ENCODE data around the gene FASN.

The FASN gene

GRCh38 chr17:82124101-82124500 is 26.1 kb upstream of the FASN start:
- in situ Hi-C loops (cut with MboI; ENCODE audit: low sequenced_read_pairs): no loop called here
- no peaks in the 10 kb centered on the region for H3K27me3 ChIP-seq (ENCODE audit: low read depth)
- no peak for DNase-seq (ENCODE audit: low spot score in 2 of 2)
- no peaks in the 10 kb centered on the region for H3K4me1 ChIP-seq
- H3K4me3 ChIP-seq: no peak overlapping the region
- no peaks in the 10 kb centered on the region for H3K9me3 ChIP-seq
- no peaks in the 10 kb centered on the region for H3K36me3 ChIP-seq (replicated peaks)

DNA sequence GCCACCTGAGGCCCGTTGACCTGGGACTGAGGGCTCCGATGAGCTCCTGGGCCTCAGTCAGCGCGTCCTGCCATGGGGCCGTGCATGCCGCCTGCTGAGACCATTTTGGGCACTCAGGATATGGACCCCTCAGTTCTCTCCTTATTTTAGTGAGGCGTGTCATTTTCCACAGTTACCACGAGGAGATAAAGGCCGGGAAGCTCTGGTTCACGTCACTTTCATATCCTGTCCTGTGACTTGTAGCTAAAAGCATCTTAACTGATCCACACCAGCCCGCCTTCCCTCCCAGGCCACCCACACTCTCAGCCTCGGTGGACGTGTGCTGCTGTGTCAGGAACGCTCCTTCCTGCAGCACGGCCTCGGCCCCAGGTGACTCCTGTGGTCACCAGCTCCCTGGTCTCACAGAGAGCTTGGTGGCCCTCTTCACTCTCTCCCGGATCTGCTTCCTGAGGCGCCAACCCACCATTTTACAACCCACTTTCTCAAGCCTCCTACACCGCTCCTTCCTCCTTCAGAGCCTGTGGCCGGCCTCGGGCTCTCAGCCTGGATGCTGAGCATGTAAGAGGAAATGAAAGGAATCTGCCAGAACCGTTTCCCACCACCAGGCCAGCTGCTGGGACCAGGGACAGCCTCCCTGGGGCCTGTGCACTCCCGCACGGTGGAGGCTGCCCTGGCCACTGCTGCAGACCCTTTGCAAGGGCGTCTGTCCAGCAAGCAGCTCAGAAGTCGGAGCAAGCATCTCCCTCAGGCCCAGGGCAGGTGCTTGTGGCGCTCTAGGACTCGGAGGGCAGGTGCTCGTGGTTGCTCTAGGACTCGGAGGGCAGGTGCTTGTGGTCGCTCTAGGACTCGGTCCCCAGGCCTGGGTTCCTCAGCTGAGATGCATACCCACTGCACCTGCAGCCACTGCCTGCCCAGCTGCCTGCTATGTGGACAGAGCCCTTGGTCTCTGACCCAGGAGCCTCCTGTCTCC is 23.9 kb upstream of the FASN start:
- Histone ChIP-seq H3K36me3 (replicated peaks) (no peaks in the 10 kb centered on the region), H3K4me3 (no peak overlapping the region), H3K9me3 (no peaks in the 10 kb centered on the region), H3K27me3 (ENCODE audit: low read depth) (no peaks in the 10 kb centered on the region), H3K4me1 (no peaks in the 10 kb centered on the region)
- in situ Hi-C loops (cut with MboI; ENCODE audit: low sequenced_read_pairs): no loop called here
- no peak for DNase-seq (ENCODE audit: low spot score in 2 of 2)

GRCh38 chr17:82121246-82121645 is 23.2 kb upstream of the FASN start:
- no peak for DNase-seq (ENCODE audit: low spot score in 2 of 2)
- Histone ChIP-seq H3K4me1 (no peaks in the 10 kb centered on the region), H3K9me3 (no peaks in the 10 kb centered on the region), H3K36me3 (replicated peaks) (no peaks in the 10 kb centered on the region), H3K4me3 (no peak overlapping the region), H3K27me3 (ENCODE audit: low read depth) (no peaks in the 10 kb centered on the region)
- in situ Hi-C loops (cut with MboI; ENCODE audit: low sequenced_read_pairs): no loop called here

GRCh38 chr17:82120148-82120547 is 22.1 kb upstream of the FASN start:
- Histone ChIP-seq H3K4me1 (no peaks in the 10 kb centered on the region), H3K27me3 (ENCODE audit: low read depth) (no peaks in the 10 kb centered on the region), H3K4me3 (no peak overlapping the region), H3K9me3 (no peaks in the 10 kb centered on the region), H3K36me3 (replicated peaks) (no peaks in the 10 kb centered on the region)
- no peak for DNase-seq (ENCODE audit: low spot score in 2 of 2)
- in situ Hi-C loops (cut with MboI; ENCODE audit: low sequenced_read_pairs): no loop called here

DNA sequence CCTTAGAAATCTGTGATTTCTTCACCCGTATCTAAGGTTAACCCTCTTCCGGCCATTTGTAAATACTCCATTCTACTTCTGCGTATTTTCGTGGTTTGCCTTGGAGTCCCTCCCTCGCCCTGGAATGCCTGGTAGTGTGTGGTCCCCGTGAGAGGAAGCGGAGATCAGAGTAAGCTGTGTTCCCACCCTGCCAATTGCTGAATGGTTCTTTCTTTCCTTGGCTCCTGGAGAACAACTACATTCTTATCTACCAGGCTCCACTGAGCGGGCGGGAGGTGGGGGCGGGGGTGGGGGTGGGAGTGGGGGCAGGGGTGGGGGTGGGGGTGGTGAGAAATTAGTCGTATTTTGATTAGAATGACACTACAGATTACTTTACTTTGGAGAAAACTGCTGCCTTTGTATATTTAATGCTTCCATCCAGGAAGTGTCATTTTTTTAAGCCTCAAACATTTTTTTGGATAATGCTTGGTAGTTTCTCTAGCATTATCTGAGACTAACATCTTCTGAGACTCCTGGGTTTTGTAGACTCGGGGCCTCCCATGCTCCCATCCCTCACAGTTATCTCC is 20.9 kb upstream of the FASN start:
- Histone ChIP-seq H3K27me3 (ENCODE audit: low read depth) (no peaks in the 10 kb centered on the region), H3K4me1 (no peaks in the 10 kb centered on the region), H3K36me3 (replicated peaks) (no peaks in the 10 kb centered on the region), H3K9me3 (no peaks in the 10 kb centered on the region), H3K4me3 (no peak overlapping the region)
- no peak for DNase-seq (ENCODE audit: low spot score in 2 of 2)
- in situ Hi-C loops (cut with MboI; ENCODE audit: low sequenced_read_pairs): no loop called here

GRCh38 chr17:82118168-82118814 is 20.3 kb upstream of the FASN start:
- in situ Hi-C loops (cut with MboI; ENCODE audit: low sequenced_read_pairs): no loop called here
- no peaks in the 10 kb centered on the region for H3K36me3 ChIP-seq (replicated peaks)
- no peaks in the 10 kb centered on the region for H3K27me3 ChIP-seq (ENCODE audit: low read depth)
- no peaks in the 10 kb centered on the region for H3K9me3 ChIP-seq
- DNase-seq (ENCODE audit: low spot score in 2 of 2): no peak
- H3K4me1 ChIP-seq: no peaks in the 10 kb centered on the region
- H3K4me3 ChIP-seq: no peak overlapping the region

- H3K27me3 ChIP-seq (ENCODE audit: low read depth): no peaks in the 10 kb centered on the region
- in situ Hi-C loops (cut with MboI; ENCODE audit: low sequenced_read_pairs): no loop called here
- H3K4me3 ChIP-seq: no peak overlapping the region
- no peaks in the 10 kb centered on the region for H3K4me1 ChIP-seq
- no peaks in the 10 kb centered on the region for H3K9me3 ChIP-seq
- DNase-seq (ENCODE audit: low spot score in 2 of 2): no peak
- H3K36me3 ChIP-seq (replicated peaks): no peaks in the 10 kb centered on the region
These were observed 19.4 kb upstream of the FASN start for GRCh38 chr17:82117139-82118090.

GRCh38 chr17:82116246-82116645 is 18.2 kb upstream of the FASN start:
- H3K4me1 ChIP-seq: no peaks in the 10 kb centered on the region
- DNase-seq (ENCODE audit: low spot score in 2 of 2): no peak
- 0 out of 2 replicates have a peak, but pooled peaks cover 3% of the 10 kb centered on the region for H3K36me3 ChIP-seq (replicated peaks)
- in situ Hi-C loops (cut with MboI; ENCODE audit: low sequenced_read_pairs): no loop called here
- no peak overlapping the region for H3K4me3 ChIP-seq
- H3K9me3 ChIP-seq: no peaks in the 10 kb centered on the region
- H3K27me3 ChIP-seq (ENCODE audit: low read depth): no peaks in the 10 kb centered on the region

DNA sequence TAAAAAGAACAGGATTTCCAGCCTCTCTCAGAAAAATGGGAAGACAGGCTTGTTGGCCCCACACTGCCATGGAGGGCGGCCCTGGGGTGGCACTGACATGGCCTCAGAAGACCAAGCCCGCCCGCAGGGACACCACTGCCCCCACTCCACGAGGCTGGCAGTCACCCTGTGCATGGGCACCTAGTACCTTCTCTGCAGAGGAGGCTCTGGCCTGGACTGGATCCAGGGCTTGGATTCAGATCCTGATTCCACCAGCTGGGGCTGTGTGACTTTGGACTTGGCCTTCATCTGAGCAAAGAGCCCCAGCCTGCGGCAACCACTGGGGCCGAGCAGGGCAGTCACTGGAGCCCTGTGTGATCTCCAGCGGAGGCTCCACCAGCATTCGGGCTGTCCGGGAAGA is 16.8 kb upstream of the FASN start:
- 0 out of 2 replicates have a peak, but pooled peaks cover 3% of the 10 kb centered on the region for H3K36me3 ChIP-seq (replicated peaks)
- no peaks in the 10 kb centered on the region for H3K27me3 ChIP-seq (ENCODE audit: low read depth)
- no peaks in the 10 kb centered on the region for H3K9me3 ChIP-seq
- DNase-seq (ENCODE audit: low spot score in 2 of 2): no peak
- in situ Hi-C loops (cut with MboI; ENCODE audit: low sequenced_read_pairs): no loop called here
- no peaks in the 10 kb centered on the region for H3K4me1 ChIP-seq
- H3K4me3 ChIP-seq: no peak overlapping the region

DNA sequence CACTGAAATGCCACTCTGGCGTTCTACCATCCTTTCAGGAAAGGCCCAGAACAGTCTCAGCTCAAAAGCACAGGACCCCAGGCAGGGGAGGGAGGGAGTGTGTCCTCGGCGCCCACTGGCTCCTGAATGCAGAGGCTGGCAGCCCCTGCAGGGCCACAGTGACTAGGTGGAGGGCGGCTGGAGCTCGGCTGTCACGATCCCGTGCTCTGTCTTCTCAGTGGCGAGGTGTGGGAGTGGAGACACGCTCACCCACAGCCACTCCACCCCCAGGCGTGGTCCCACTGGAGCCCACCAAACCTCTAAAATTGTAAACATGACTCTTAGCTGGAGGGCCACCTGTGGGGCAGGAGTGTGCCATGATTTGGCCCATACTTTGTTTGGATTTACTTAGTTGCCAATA is 16.4 kb upstream of the FASN start:
- no peaks in the 10 kb centered on the region for H3K4me1 ChIP-seq
- H3K4me3 ChIP-seq: no peak overlapping the region
- in situ Hi-C loops (cut with MboI; ENCODE audit: low sequenced_read_pairs): no loop called here
- H3K9me3 ChIP-seq: no peaks in the 10 kb centered on the region
- H3K27me3 ChIP-seq (ENCODE audit: low read depth): no peaks in the 10 kb centered on the region
- no peak for DNase-seq (ENCODE audit: low spot score in 2 of 2)
- H3K36me3 ChIP-seq (replicated peaks): 0 out of 2 replicates have a peak, but pooled peaks cover 3% of the 10 kb centered on the region

DNA sequence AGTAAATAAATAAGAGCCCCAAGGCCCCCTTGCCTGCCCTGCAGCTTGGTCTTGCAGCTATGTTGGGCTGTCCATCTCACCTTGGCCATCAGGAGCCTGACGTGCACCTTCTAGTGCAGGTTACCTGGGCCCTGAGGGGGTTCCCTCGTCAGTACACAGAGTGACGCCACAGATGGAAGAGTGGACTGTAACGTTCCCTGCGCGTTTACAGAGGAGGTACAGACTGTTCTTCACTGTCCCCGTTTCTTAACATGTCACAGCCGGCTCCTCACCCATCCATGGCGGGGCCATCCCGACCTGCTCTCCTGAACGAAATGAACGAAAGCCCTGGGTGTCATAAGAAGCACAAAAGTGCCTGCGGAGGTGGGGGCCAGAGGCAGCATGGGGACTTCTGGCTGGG is 15.9 kb upstream of the FASN start:
- Histone ChIP-seq H3K9me3 (no peaks in the 10 kb centered on the region), H3K36me3 (replicated peaks) (0 out of 2 replicates have a peak, but pooled peaks cover 3% of the 10 kb centered on the region), H3K27me3 (ENCODE audit: low read depth) (no peaks in the 10 kb centered on the region), H3K4me3 (no peak overlapping the region), H3K4me1 (no peaks in the 10 kb centered on the region)
- no peak for DNase-seq (ENCODE audit: low spot score in 2 of 2)
- in situ Hi-C loops (cut with MboI; ENCODE audit: low sequenced_read_pairs): no loop called here

DNA sequence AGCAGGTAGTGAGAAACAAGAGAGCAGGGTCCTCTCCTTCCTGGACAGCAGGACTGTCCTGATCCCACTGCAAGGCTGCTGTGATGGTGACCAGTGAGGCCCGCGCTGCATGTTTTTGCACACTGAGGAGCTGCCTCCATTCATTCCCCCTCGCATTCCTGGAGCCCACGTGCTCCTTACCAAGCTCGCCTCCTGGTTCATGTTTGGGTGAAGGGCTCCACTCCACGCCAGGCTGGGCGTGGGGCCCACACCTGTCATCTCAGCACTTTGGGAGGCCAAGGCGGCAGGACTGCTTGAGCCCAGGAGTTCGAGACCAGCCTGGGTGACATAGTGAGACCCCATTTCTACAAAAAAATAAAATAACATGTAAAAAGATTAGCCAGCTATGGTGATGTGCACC is 15.4 kb upstream of the FASN start:
- H3K4me1 ChIP-seq: no peaks in the 10 kb centered on the region
- in situ Hi-C loops (cut with MboI; ENCODE audit: low sequenced_read_pairs): no loop called here

GRCh38 chr17:82112914-82113311 is 14.9 kb upstream of the FASN start:
- Histone ChIP-seq H3K9me3 (no peaks in the 10 kb centered on the region), H3K27me3 (ENCODE audit: low read depth) (no peaks in the 10 kb centered on the region), H3K36me3 (replicated peaks) (0 out of 2 replicates have a peak, but pooled peaks cover 3% of the 10 kb centered on the region), H3K4me3 (no peak overlapping the region), H3K4me1 (no peaks in the 10 kb centered on the region)
- in situ Hi-C loops (cut with MboI; ENCODE audit: low sequenced_read_pairs): no loop called here
- no peak for DNase-seq (ENCODE audit: low spot score in 2 of 2)

More for the DNA sequence above, 15.4 kb upstream of the FASN start:
- no peak for DNase-seq (ENCODE audit: low spot score in 2 of 2)
- Histone ChIP-seq H3K36me3 (replicated peaks) (0 out of 2 replicates have a peak, but pooled peaks cover 3% of the 10 kb centered on the region), H3K4me3 (no peak overlapping the region), H3K9me3 (no peaks in the 10 kb centered on the region), H3K27me3 (ENCODE audit: low read depth) (no peaks in the 10 kb centered on the region)

Measured in HAP-1 (cell line).